HG02938 (cell line): ENCODE data around the gene INTS15.

Experiments used
- ATAC-seq: cut with Tn5 transposase; IDR thresholded peaks from one replicate; pipeline ENCODE4 v1.9.1; 2021; ENCODE audit warnings: mild to moderate bottlenecking, moderate library complexity; ENCODE audit not compliant: unreplicated experiment

The INTS15 gene

GRCh38 chr7:6589829-6590644 lies at the start of gene INTS15:
Gene INTS15 (plus strand): TSS chr7:6590021. CDS start chr7:6590284, 263 bp downstream.
- ATAC-seq, result peak; percentile 76

GRCh38 chr7:6542368-6542767 lies 47.5 kb upstream of the INTS15 start:
- ATAC-seq, result no peak

GRCh38 chr7:6545398-6546126 lies 44.3 kb upstream of the INTS15 start:
- peak; percentile 54 for ATAC-seq

GRCh38 chr7:6546498-6547251 lies 43.1 kb upstream of the INTS15 start:
- ATAC-seq, result no peak

GRCh38 chr7:6547400-6547799 lies 42.4 kb upstream of the INTS15 start:
- ATAC-seq, result no peak

- ATAC-seq, result no peak
Measured at GRCh38 chr7:6551016-6551511, 38.8 kb upstream of the INTS15 start, which contains the start of gene GRID2IP. Gene GRID2IP (minus strand): TSS chr7:6551461. CDS start chr7:6551436, 25 bp downstream.

- ATAC-seq, result no peak
Measured at GRCh38 chr7:6553448-6554044, 36.3 kb upstream of the INTS15 start.

GRCh38 chr7:6554848-6555247 lies 35.0 kb upstream of the INTS15 start:
- no peak for ATAC-seq

GRCh38 chr7:6556196-6556595 lies 33.6 kb upstream of the INTS15 start:
- ATAC-seq, result no peak

- ATAC-seq, result no peak
Measured at GRCh38 chr7:6558837-6559236, 31.0 kb upstream of the INTS15 start.

GRCh38 chr7:6559896-6560295 lies 29.9 kb upstream of the INTS15 start:
- no peak for ATAC-seq

GRCh38 chr7:6562106-6562505 lies 27.7 kb upstream of the INTS15 start:
- no peak for ATAC-seq

GRCh38 chr7:6563936-6564770 lies 25.7 kb upstream of the INTS15 start:
- no peak for ATAC-seq

- ATAC-seq, result no peak
Measured at GRCh38 chr7:6565655-6566054, 24.2 kb upstream of the INTS15 start.

GRCh38 chr7:6567886-6568285 lies 21.9 kb upstream of the INTS15 start:
- ATAC-seq, result no peak

- no peak for ATAC-seq
Measured at GRCh38 chr7:6571160-6571779, 18.6 kb upstream of the INTS15 start.

- ATAC-seq, result no peak
Measured at GRCh38 chr7:6575281-6576023, 14.4 kb upstream of the INTS15 start.

GRCh38 chr7:6576024-6576866 lies 13.6 kb upstream of the INTS15 start:
- no peak for ATAC-seq
